ENCODE results near the gene FDX2.

The FDX2 gene

DNA sequence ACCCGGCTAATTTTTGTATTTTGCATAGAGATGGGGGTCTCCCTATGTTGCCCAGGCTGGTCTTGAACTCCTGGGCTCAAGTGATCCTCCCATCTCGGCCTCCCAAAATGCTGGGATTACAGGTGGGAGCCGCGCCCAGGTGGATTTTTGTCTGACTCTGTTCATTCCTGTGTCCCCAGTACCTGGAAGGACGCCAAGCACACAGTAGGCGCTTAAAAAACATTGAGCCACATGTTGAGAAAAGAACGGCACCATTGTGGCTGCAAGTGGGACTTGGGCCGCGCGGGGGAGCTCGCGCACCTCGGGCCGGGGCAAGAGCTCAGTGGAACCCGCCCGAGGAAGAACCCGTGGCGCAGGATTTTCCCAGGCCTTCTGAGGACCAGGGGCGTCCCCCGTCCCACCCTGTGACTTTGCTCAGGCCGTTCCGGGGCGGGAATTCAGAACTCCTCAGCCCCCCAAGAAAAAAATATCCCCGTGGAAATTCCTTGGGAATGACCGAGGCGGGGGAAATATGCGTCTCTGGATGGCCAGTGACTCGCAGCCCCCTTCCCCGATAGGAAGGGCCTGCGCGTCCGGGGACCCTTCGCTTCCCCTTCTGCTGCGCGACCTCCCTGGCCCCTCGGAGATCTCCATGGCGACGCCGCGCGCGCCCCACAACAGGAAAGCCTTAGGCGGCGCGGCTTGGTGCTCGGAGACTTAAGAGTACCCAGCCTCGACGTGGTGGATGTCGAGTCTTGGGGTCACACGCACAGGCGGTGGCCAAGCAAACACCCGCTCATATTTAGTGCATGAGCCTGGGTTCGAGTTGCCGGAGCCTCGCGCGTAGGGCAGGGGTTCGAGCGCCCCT is 46.3 kb downstream of the FDX2 start:
- Mint-ChIP-seq H3K4me1 (peaks cover 37% of the 10 kb centered on the region), H3K27me3 (no peaks in the 10 kb centered on the region), H3K27ac (peak overlapping the region; percentile 89), H3K4me3 (peak overlapping the region; percentile 85), H3K9me3 (no peaks in the 10 kb centered on the region), H3K36me3 (ENCODE audit: low read depth) (peaks cover 13% of the 10 kb centered on the region)
- ATAC-seq (peak; percentile 65), DNase-seq (peak; percentile 94)

- Mint-ChIP-seq H3K4me1 (peaks cover 33% of the 10 kb centered on the region), H3K9me3 (no peaks in the 10 kb centered on the region), H3K4me3 (no peak overlapping the region), H3K27ac (no peak overlapping the region), H3K27me3 (no peaks in the 10 kb centered on the region), H3K36me3 (ENCODE audit: low read depth) (peaks cover 8% of the 10 kb centered on the region)
- ATAC-seq = no peak
- DNase-seq = no peak
Measured at GRCh38 chr19:10268071-10268470, 47.7 kb downstream of the FDX2 start.

GRCh38 chr19:10266706-10267105 is 49.1 kb downstream of the FDX2 start:
- H3K36me3 Mint-ChIP-seq (ENCODE audit: low read depth) = peaks cover under 1% of the 10 kb centered on the region
- H3K27me3 Mint-ChIP-seq = no peaks in the 10 kb centered on the region
- H3K9me3 Mint-ChIP-seq = no peaks in the 10 kb centered on the region
- peaks cover 22% of the 10 kb centered on the region for H3K4me1 Mint-ChIP-seq
- no peak for ATAC-seq
- DNase-seq = no peak
- H3K4me3 Mint-ChIP-seq = no peak overlapping the region
- H3K27ac Mint-ChIP-seq = no peak overlapping the region

DNA sequence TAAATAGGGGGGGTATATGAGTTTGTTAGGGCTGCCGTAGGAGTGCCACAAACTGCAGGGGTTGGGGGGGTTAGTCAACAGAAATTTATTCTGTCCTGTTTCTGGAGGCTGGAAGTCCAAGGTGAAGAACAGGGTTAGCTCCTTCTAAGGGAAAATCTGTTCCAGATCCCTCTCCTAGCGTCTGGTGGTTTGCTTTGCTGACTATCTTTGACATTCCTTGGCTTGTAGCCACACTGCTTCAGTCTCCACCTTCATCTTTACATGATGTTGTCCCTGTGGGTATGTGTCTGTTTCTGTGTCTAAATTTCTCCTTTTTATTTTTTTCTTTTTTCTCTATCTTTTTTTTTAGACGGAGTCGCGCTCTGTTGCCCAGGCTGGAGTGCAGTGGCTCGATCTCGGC is 53.0 kb downstream of the FDX2 start:
- Mint-ChIP-seq H3K27me3 (no peaks in the 10 kb centered on the region), H3K27ac (no peak overlapping the region), H3K4me3 (no peak overlapping the region), H3K9me3 (no peaks in the 10 kb centered on the region), H3K36me3 (ENCODE audit: low read depth) (peaks cover 11% of the 10 kb centered on the region), H3K4me1 (peaks cover 29% of the 10 kb centered on the region)
- no peak for DNase-seq
- no peak for ATAC-seq

DNA sequence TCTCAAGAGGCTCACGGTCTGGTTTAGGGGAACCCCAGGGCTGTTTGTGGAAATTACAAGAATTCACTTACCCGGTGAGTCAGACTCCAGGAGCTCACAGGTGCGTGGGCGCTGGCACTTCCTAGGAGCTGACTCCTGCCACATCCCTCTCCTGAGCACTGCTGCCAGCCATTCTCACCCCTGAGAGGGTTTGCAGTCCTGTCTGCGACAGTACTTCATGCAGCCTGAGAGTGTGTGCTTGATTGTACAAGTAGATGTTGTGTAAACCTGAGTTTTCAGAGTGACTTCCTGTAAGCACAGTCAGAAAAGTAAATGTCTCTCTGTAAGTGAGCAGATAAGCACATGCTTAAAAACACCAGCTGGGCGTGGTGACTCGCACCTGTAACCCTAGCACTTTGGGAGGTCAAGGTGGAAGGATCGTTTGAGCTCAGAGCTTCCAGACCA is 55.7 kb downstream of the FDX2 start:
- Mint-ChIP-seq H3K36me3 (ENCODE audit: low read depth) (peaks cover 29% of the 10 kb centered on the region), H3K27ac (peak overlapping the region; percentile 86), H3K4me1 (peaks cover 36% of the 10 kb centered on the region), H3K4me3 (peak overlapping the region; percentile 3), H3K27me3 (no peaks in the 10 kb centered on the region), H3K9me3 (no peaks in the 10 kb centered on the region)
- ATAC-seq (peak; percentile 77), DNase-seq (peak; percentile 69)

Data from activated naive CD8-positive, alpha-beta T cell treated with anti-CD3 and anti-CD28 coated beads, Interleukin-2, amount 50 U/mL, for 24 hours (primary cell).